NCI-H1417 treated with DMSO at 0.1 percent for 48 hours (cell line): ENCODE measurements around the gene DAW1.
"Not testable (repeated sequence)": the region's sequence is repeated elsewhere in the genome, so short reads cannot be mapped to it uniquely, and the experiment has no call there.

Source experiments
- DNase-seq: peaks from one replicate; lab custom pipeline; 2025; lab: John Stamatoyannopoulos, UW

DAW1 gene, protein sequence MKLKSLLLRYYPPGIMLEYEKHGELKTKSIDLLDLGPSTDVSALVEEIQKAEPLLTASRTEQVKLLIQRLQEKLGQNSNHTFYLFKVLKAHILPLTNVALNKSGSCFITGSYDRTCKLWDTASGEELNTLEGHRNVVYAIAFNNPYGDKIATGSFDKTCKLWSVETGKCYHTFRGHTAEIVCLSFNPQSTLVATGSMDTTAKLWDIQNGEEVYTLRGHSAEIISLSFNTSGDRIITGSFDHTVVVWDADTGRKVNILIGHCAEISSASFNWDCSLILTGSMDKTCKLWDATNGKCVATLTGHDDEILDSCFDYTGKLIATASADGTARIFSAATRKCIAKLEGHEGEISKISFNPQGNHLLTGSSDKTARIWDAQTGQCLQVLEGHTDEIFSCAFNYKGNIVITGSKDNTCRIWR

DNA sequence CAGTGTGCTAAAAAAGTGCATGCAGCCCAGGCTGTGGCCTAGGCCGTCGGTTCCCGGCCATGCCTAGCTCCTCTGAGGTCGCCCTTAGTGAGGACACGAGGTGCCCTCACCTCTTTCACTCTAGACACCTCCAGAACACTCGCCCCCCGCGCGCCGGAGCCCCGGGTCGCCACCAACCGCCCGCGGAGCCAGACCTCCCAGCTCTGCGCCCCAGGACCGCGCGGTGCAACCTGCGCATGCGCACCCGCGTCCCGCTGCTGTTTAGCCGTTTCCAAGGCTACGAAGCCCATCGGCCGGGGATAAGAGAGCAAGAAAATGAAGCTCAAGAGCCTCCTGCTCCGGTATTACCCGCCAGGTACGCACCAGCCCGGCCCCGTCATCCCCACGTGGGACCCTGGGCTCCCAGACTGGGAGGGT lies at the start of gene DAW1:
DAW1 (plus strand) TSS at position 257 of the 417 bp plus-strand sequence; CDS start at position 316, 59 bp downstream.
- no peak for DNase-seq

DNA sequence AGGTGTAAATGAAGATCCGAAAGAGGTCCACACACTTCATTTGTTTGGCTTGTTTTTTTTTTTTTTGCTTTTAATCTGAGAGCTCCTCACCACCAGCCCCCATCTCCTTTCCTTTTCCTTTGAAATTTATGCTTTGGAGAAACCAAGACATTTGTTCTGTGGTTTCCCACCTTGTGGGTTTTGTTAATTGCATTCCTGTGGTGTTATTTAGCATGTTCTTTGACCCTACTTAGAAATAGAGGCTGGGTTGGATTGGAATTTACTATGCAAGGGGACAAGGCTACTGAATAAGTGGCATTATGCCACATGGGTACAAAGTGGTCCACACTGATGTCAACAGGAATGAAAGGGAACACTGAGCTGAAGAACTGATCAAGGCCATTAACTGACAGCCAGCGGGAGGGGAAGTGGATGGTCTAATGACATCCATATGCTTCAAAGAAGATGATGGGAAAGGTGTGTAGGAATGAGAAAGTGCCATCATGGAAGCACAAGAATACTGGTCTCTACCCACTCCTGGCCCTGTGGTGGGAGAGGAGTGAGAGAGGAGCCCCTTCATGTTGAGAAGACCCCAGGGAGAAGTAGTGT lies 48.9 kb upstream of the DAW1 start:
- DNase-seq, result no peak

DNA sequence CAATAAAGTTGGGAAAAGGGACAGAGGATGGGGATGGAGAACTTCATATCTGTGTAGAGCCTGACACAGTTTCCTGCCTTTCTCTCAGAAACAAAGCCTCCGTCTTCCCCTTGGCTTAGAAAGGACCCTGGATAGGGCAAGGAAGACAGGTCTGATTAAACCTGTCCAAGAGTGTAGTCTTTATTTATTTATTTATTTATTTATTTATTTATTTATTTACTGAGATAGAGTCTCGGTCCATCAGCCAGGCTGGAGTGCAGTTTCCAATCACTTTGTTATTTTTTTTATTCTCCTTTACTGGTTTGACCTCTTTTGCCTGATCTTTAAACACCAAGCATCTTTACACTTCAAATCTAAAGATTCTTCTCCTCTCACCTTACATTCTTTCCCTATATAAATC lies 47.5 kb upstream of the DAW1 start:
- DNase-seq, result no peak

DNA sequence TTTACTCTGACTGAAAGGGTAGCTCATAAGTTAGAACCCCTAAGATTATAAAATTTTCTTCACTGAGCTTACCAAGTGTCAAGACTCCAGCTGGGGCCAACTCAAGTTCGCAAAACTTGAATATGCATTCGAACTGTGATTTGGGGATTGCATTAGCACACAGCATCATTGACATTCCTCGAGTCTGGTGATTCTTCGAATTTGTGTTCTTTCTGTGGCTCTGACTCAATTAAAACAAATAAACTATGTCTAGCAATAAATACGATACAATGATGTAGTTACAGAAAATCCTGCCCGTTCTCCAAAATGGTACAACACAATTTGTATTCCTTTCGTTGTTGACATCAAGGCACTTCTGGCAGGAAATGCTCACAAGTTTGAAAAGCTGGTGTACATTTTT lies 46.7 kb upstream of the DAW1 start:
- no peak for DNase-seq

DNA sequence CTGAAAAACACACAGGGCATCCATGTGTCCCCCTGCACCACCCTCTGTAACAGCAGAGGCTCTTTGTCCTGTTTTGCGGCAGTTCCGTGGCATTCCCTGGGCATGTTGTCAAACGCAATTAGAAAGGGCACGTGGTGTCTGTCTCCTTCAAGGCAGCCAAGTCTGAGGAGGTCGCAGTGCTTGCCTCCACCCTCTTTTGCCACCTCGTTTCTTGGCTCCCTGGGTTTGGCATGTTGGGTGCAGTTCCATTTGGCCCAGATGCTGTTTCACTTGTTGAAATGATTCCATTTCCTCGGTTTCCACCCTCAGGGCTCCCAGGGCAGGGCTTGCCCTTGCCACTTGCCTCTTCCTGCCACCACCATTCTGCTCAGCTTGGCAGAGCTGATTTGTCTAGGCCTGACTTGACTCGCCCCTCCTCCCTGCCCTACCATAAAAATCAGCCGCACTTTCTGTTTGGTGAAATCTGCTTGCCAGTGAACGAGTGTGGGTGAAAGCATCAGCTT lies 45.4 kb upstream of the DAW1 start:
- DNase-seq, result no peak

DNA sequence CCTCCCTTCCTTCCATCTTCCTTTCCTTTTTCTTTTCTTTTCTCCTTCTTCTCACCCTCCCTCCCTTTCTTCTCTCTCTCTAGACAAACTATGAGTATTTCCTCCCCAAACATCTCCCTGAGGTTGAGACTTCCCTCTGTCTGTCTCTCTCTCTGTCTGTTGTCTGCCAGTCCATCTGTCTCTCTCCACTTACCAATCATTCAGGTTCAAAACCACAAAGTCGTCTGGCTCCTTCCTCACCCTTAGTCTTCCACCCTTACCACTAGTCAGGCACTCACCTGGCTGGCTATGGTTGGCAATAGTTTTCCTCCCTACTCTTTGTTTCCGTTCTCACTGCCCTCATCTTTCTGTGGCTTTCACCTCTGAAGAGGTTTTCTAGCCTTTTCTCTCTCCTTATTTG lies 44.9 kb upstream of the DAW1 start:
- no peak for DNase-seq

DNA sequence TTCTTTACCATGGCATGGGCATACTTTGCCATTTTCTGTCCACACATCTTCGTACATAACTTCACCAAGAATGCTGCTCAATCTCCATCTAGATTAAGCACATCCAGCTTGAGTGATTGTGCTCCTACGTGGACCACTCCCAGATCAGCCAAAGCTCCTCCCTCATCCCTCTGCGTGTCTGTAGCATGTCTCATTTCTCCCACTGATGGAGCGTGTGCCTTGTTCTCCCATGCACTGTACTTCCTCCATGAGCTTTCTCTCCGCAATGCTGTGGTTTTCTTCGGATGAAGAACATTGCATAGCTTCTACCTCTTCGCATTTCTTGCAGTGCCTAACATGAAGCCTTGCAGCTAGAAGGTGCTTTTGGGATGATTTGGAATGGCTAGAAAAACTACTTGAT lies 44.3 kb upstream of the DAW1 start:
- no peak for DNase-seq

DNA sequence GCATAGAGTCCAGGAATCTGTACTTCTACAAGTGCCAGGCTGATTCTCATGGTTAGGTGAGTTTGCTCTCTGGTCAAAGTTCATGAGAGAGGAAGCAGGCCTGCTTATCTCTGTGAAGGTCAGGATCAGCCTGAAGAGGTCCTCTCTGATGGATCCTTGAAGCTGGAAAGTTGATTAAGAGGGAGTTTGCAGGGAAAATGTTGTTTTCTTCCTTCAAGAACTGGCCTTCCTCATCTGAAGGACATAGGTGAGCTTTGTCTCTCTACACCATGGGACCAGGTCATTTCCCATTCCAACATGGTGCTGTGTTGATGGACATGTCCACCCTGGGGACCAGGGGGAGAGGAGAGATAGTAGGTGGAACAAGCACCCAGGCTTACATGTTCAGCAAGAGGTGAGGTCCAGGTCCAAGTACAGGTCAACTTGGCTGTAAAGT lies 42.9 kb upstream of the DAW1 start:
- DNase-seq, result no peak

DNA sequence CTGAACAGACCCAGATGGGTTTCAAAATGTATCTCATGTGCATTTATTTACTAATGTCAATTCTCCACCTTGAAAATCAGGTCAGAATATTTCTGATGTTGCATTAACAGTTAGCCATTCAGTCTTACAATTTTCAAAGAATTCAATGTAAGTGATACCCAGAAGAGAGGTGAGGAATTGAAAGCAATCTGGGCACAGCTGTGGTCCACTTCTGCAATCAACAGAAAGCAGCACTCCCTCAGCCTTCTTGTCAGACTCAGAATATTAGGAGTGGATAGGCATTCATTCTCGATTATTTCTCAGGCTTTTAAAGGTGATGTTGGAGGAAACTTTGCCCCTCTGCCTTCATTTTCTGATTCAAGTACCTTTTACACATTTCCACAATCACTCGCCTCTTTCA lies 42.1 kb upstream of the DAW1 start:
- no peak for DNase-seq

DNA sequence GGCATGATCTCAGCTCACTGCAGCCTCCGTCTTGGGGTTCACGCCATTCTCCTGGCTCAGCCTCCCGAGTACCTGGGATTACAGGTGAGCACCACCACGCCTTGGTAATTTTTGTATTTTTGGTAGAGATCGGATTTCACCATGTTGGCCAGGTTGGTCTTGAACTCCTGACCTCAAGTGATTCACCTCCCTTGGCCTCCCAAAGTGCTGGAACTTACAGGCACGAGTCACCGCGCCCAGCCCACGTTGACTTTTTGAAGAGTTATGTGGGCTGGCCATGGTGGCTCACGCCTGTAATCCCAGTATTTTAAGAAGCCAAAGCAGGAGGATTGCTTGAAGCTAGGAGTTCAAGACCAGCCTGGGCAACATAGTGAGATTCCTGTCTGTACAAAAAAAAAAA lies 37.0 kb upstream of the DAW1 start:
- no peak for DNase-seq

DNA sequence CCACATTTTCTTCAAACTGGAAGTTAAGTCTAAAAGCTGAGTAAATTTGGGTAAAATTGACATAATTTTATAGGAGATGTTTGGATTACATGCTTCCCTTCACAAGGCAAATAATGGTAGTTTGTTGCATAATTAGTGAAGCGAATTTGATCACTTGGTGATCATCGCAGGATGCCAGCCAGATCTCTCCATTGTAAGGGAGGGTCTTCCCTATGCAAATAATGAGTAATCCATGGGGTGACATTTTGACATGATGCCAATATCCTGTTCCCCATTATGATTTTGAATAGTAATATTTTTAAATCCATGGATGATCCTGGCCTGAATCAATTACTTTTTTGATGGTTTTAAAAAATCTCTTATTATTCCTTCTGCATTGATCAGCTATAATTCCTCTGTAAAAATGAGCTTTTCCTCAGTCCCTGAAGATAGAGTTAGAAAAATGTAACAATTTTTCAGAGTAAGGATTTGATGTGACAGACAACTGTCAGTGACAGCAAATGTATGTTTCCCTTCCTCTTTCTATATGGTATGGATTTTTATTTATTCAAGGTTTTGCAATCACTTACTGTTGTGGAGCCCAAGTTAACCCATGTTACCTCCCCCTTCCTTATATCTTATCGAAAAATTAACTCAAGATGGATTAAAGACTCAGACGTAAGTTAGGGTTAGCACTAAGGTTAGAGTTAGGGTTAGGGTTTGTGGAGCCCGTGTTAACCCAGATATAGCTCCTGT lies 36.3 kb upstream of the DAW1 start:
- DNase-seq, result no peak

DNA sequence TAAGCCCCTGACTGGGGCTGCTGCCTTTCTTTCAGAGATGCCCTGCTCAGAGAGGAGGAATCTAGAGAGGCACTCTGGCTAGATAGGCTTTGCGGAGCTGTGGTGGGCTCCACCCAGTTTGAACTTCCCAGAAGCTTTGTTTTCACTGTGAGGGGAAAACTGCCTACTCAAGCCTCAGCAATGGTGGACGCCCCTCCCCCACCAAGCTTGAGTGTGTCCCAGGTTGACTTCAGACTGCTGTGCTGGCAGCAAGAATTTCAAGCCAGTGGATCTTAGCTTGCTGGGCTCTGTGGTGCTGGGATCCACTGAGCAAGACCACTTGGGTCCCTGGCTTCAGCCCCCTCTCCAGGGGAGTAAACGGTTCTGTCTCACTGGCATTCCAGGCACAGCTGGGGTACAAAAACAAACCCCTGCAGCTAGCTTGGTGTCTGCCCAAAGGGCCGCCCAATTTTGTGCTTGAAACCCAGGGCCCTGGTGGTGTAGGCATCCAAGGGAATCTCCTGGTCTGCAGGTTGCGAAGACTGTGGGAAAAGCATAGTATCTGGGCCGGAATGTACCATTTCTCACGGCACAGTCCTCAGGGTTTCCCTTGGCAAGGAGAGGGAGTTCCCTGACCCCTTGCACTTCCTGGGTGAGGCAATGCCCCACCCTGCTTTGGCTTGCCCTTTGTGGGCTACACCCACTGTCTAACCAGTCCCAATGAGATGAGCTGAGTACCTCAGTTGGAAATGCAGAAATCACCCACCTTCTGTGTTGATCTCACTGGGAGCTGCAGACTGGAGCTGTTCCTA lies 31.9 kb upstream of the DAW1 start:
- DNase-seq, result not testable (repeated sequence)

DNA sequence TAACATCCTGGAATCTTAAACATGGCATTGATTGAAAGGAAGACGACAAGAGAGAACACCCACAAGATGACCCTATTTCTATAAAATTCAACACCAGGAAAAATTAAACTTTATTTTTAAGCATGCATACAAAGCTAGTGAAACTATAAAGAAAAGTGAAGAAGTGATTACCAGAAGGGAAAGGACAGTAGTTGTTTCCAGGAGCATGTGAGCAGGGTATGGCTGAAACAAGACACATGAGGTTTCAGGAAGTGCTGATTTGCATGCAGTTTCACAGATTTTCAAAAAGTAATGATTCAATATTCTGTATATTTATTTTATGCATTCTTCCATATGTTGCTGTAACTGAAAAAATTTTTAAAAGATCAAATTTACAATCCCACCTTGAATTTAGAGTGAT lies 24.6 kb upstream of the DAW1 start:
- DNase-seq, result no peak

DNA sequence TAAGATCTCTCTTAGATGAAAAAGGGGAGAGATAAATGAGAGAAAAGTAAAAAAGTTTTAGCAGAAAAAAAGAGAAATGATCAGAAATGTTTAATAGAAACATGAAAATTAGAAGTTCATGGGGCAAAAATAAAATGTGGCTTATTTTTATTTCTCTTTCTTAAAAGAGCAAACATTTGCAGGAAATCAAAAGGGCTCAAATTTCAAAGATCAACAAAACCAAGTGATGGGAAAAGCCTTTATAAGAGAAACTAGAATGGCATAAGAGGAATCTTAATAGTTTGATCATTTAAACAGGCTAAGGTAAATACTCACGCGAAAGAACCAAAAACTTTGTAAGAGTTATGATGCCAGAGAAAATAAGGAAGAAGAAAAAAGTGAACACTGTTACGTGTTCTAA lies 23.3 kb upstream of the DAW1 start:
- DNase-seq, result no peak

DNA sequence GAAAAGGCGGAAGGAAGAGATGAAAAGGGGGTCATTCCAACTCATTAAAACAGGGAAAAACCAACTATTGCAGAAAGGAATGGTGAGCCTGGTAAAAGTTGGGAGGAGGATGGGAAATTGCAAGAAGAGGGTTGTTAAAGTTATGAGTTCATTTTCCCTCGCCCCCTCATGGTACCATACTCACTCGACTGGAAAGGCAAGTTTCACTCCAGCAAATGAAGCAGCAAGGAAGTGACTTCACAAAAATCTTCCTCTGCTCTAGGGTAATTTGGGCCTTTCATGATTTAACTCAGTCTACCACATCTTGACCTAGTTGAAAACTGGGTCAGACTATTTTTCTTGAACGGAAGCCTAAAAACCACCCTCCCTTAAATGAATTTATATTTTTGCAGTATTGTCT lies 22.8 kb upstream of the DAW1 start:
- no peak for DNase-seq

DNA sequence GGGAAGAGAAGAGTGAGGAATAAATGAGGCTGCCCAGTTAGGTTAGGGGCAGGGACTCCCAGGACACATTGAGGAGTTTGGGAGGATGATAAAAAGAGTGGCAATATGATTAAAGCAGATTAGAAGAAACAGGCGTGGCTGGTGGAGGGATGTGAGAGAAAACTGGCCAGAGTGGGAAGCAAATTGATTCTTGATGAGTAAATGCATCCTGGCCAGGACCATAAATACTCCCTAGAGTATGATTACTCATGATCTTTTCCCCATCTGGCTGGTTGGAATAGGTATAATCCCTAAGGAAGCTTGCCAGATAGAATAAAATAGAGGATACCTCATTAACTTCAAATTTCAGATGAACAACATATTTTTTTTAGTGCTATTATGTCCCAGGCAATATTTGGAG lies 21.5 kb upstream of the DAW1 start:
- no peak for DNase-seq

DNA sequence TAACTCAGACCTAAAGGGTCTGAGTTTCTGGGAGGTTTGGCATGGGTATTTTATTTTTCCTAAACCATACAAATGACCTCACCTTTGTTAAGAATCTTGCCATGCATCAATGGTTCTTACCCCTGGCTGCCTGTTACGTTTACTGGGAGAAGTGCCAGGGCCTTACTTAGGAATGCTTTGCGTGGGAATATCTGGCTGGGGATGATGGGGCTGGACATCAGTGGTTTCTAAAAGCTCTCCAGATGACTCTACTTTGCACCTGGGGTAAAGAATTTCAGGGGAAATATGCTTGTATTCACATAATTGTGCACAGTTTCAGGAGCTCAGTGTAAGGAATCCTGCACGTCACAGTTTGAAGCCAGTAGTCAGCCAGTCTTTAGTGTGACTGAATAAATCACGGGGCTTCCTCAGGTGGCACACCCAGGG lies 18.2 kb upstream of the DAW1 start:
- no peak for DNase-seq

DNA sequence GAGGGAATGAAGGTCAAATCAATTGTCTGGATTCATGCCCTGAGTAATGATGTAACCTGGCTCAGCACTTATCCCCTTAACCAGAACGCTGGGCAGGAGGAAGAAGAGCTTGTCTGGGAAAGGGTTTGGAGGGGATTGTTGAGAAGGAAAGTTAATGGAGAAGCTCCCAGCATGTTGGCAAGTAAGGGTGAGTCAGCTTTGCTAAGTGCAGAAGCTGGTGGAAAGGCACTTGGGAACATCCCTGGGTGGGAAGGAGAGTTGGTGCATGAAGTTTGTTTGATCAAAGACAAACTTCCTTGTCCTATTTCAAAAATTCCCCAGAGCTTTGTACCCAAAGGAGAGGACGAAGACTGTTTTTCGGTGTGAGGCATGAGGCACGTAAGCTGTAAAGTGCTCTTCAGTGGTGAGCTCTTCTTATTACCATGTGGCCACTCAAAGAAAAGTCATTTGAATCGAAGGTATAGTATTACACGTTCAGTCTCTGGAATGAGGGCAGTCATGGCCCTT lies 17.6 kb upstream of the DAW1 start:
- DNase-seq, result no peak

DNA sequence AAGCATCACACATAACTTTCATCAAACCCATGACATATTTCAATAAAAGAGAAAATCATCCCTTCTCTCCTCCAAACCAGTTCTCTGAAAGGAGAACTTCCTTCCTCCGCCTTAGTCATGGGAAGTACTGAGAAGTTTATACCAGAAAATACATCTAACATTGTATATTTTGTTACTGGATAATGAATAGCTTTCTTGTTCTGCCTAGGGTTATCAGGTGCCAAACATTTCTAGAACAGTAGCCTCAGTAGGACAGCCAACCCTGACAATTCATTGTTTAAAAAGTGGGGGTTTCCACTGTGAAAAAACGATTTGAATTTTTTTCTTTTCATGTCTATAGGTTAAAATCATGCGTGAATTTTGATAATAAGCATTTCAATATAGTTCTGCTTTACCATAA lies 16.0 kb upstream of the DAW1 start:
- no peak for DNase-seq

DNA sequence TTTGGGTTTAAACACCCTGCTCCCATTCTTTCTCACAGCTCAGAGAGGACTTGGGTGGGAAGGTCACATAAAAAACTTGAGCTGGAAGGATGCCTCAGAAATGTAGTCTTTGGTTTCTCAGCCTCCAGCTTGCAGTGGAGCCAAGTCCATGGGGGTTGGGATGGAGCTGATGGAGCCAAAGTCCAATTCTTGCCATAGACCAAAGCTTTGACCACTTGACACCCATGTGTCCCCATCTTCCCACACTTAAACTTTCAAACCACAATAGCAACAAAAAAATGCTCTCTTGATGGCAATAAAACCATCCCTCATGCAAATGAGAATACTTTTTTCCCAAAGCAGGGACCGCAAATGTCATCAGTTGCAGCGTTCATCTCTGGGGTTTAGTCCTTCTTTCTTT lies 14.7 kb upstream of the DAW1 start:
- no peak for DNase-seq

DNA sequence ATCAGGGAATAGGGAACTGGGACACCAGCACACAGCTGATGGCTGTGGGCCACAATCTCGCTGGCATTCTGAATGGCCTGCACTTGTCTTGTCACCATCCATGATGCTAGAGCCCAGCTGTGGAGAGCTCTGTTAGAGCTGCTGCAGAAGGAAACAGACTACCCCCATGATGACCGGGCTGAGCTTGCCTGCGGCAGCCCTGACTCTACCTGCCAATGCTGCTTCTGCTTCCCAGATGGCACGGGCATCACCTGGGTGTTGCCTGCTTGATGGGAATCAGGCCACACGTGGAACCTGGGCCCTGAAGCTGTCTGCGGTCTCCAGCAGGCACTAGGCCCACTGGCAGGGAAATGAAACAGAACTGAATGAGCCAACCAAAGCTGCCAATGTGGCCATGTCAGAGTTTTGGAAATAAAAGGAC lies 11.2 kb upstream of the DAW1 start:
- no peak for DNase-seq

DNA sequence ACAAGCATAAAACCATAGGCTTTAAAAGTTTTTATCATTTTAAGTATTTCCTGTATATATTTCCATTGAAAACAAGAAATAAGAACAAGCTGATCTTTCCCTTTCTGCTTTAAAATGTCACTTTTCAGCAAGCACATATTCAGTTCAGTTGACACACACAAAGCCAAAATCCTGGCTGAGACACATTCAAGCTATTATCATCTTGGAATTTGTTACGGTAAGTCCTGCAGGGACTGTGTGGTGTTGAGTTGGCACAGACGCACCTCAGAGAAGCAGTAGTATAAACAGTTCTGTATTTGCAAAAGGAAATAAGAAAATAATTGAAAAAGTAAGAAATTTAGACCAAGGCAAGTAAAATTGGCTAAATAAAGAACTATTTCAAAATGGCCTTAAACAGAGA lies 10.4 kb upstream of the DAW1 start:
- DNase-seq, result no peak
